Hepatocyte (in vitro differentiated cells): ENCODE results near the gene ORC2.

Experiments used
- CTCF ChIP-seq: fragments of 200-600 bp; sonication (generic); IDR thresholded peaks from 2 replicates; pipeline ENCODE4 v1.5.1; 2016; ENCODE audit warnings: antibody characterized with exemption, mild to moderate bottlenecking; ENCODE audit not compliant: poor library complexity
- EZH2 ChIP-seq: fragments of 200-600 bp; sonication (generic); IDR thresholded peaks from 2 replicates; pipeline ENCODE4 v1.6.1; 2016; ENCODE audit warnings: antibody characterized with exemption, mild to moderate bottlenecking, borderline replicate concordance
- EZH2phosphoT487 ChIP-seq: fragments of 200-600 bp; sonication (generic); IDR thresholded peaks from one replicate; pipeline ENCODE4 v1.6.1; 2018; ENCODE audit warnings: antibody characterized with exemption, mild to moderate bottlenecking, low read depth, moderate library complexity; ENCODE audit not compliant: unreplicated experiment, severe bottlenecking

GRCh38 chr2:201006704-201007103, 43.2 kb upstream of the ORC2 start:
- TF ChIP-seq CTCF (no peak), EZH2 (no peak), EZH2phosphoT487 (no peak)
